Measurements from ENCODE around the gene HES7.
A peak's percentile ranks its signal among the peaks of the same experiment; 100 is the strongest.

HES7 gene

DNA sequence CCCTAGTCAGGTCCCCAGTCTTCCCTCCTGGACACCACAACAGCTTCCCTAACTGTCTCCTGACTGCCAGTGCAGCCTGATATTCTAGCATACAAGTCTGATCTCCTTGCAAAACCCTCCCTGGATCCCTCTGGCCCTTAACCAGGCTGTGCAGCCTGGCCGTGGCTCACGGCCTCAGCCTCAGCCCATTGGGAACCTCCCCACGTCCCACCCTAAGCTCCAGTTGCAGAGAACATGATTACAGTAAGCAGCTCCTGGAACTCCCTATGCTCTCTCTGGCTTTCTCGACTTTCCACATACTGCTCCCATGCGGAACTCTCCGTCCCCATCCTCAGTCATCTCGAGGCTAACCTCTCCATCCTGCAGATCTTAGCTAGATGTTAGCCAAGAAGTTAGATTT is 49.4 kb downstream of the HES7 start:
- DNase-seq (ENCODE audit: low read depth in 2 of 2) = no peak

DNA sequence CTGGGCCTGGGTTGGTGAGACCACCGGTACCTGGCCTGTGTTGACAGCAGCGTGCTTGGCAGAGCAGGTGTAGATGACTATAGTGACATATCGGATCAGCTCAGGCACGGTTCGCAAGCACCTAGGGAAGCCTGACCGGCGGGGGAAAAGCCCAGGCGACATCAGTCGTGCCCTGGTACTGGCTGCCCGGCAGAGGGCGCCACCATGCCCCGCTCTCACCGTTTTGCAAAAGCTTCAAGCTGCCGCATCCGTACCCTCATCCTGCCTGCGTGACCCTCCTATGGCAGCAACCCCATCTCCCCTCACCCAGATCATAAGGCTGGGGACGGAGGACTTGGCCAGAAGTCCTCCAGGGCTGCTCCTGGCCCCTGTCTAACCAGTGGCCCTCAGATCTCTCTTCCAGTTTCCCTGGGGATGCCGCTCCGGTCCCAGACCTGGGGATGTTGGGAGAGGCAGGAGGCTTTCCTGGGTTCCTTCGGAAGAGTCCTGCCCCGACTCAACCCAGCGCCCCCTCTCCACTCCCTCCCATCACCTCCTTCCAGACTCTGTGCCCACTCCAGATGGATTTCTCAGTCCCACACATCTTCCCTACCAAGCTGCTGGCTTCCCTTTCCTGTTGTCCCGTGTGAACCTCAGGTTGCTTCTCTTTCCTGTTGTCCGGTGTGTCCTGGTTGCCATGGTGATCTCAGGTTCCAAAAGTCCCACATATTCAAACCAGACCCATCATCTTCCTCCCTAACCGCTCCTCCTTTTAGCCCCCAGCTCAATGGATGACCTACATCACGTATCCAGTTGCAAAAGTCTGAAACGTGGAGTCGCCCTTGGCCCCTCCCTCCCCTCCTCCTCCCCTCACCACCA is 50.0 kb downstream of the HES7 start:
- DNase-seq (ENCODE audit: low read depth in 2 of 2) = peak; percentile 88

DNA sequence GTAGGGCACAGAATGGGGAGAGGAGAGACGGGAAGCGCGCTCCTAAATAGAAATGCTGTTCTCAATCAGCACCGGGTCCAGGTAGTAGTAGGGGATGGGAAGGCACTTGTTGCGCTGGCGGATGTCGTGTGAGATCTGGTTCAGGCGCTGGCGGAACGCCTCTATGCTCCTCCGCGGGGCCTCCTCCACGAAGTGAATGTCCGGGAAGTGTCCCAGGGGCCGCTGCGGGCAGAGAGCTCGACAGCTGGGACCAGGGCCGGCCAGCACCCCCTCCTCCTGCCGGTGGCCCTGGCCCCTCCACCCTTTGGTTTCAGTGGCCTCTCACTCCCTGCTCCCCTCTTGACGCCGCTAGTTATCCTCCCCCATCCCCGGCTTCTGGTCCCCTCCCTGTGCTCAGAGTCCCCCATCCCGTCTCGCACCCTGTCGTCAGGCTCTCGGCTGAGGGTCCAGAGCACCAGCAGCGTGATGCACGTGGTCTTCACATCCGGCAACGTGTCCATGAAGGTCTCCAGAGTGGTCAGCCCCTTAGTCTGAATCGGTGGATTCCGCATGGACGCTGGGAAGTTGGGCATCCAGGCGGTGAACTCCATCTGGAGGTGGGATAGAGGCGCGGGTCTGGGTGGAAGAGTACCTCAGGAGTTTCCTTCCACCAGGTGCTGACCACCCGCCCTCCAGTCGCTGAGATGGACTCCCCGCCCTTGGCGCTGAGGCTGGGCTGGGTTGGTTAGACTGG is 51.0 kb downstream of the HES7 start:
- DNase-seq (ENCODE audit: low read depth in 2 of 2) = peak in 1 of 2 donors; percentile 30

DNA sequence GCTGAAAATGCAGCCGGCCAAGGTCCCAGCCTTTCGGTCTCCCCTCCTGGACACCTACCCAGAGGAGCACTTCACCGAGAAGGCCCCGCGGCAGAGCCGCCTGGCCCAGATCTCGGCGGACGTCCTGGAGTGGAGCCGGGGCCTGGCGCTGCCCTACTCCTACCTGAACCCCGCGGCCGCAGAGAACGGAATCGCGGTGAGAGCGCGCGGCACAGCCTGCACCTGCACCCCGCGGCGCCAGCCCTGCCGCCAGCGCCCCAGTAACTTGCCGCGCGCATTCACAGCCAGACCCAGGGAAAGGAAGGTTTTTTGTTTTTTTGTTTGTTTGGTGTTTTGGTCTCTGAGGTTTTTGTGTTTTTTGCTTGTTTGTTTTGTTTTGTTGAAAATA is 51.6 kb downstream of the HES7 start:
- DNase-seq (ENCODE audit: low read depth in 2 of 2) = no peak

DNA sequence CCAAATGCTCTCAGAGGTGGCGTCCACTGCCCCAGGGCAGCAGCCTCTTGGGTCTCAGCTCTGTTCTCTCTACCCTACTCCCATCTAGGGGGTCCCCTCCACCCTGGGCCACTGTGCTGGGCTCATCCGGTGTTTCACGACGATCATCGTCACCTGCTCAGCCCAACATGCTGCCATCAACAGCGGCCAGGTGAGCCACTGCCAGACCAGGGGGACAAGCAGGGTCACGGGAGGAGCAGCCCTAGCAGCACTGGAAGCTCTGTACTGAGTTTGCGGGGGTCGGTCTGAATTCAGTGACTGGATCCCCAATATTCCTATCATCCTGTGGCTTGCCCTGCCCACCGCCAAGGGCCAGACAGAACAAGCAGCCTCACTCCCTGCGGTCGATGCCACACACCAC is 52.4 kb downstream of the HES7 start:
- DNase-seq (ENCODE audit: low read depth in 2 of 2) = no peak

Measured in stimulated activated CD4-positive, alpha-beta T cell treated with anti-CD3 and anti-CD28 coated beads, Interleukin-1b, Interleukin-23, amount 100 ng/mL, for 4 hours (primary cell).